GM12892 (cell line): Measurements from ENCODE around the gene UBE3A.

ENCODE experiments used
- DNase-seq: peaks from one replicate; pipeline ENCODE4 v3.0.0; 2011; ENCODE audit not compliant: insufficient read length
- FAIRE-seq: peaks from 2 replicates; lab custom pipeline; 2011; peaks lifted over from hg19 to GRCh38; lab: Jason Lieb, UNC
- POLR2A ChIP-seq: IDR thresholded peaks from 2 replicates; pipeline ENCODE4 v1.6.1; 2011; ENCODE audit warnings: low read depth, low read length, control low read depth
- POLR2AphosphoS5 ChIP-seq: IDR thresholded peaks from 2 replicates; pipeline ENCODE4 v1.6.1; 2011; ENCODE audit warnings: low read depth, low read length, control low read depth
- TAF1 ChIP-seq: IDR thresholded peaks from 2 replicates; pipeline ENCODE4 v1.6.1; 2011; ENCODE audit warnings: low read depth, mild to moderate bottlenecking, control low read depth, low read length, borderline replicate concordance

Gene UBE3A

GRCh38 chr15:25436707-25437106 lies 2.1 kb downstream of the UBE3A start:
- TF ChIP-seq POLR2A (no peak), TAF1 (no peak), POLR2AphosphoS5 (no peak)
- DNase-seq (no peak), FAIRE-seq (no peak)

- TF ChIP-seq POLR2AphosphoS5 (no peak), POLR2A (no peak), TAF1 (no peak)
- DNase-seq (no peak), FAIRE-seq (peak; percentile 30)
Measured at GRCh38 chr15:25435474-25436243, 3.2 kb downstream of the UBE3A start.

GRCh38 chr15:25433118-25433865 lies 5.5 kb downstream of the UBE3A start:
- no peak for FAIRE-seq
- TF ChIP-seq POLR2A (no peak), TAF1 (no peak), POLR2AphosphoS5 (no peak)
- no peak for DNase-seq

GRCh38 chr15:25431836-25432561 lies 6.8 kb downstream of the UBE3A start:
- FAIRE-seq: no peak
- DNase-seq: no peak

GRCh38 chr15:25427861-25428260 lies 11.0 kb downstream of the UBE3A start:
- FAIRE-seq (no peak), DNase-seq (no peak)
- no peak for TF ChIP-seq TAF1
- no peak for TF ChIP-seq POLR2A
- TF ChIP-seq POLR2AphosphoS5: no peak

More at GRCh38 chr15:25431836-25432561, 6.8 kb downstream of the UBE3A start:
- TF ChIP-seq POLR2AphosphoS5 (no peak), TAF1 (no peak), POLR2A (no peak)

- FAIRE-seq (no peak), DNase-seq (no peak)
- TF ChIP-seq POLR2AphosphoS5 (no peak), TAF1 (no peak), POLR2A (no peak)
Measured at GRCh38 chr15:25426896-25427610, 11.8 kb downstream of the UBE3A start.

- no peak for DNase-seq
- TF ChIP-seq POLR2A (no peak), POLR2AphosphoS5 (no peak), TAF1 (no peak)
- no peak for FAIRE-seq
Measured at GRCh38 chr15:25424073-25424472, 14.8 kb downstream of the UBE3A start.

- TF ChIP-seq POLR2A (no peak), TAF1 (no peak), POLR2AphosphoS5 (no peak)
- FAIRE-seq (no peak), DNase-seq (no peak)
Measured at GRCh38 chr15:25422021-25422420, 16.8 kb downstream of the UBE3A start.

GRCh38 chr15:25418202-25418601 lies 20.6 kb downstream of the UBE3A start:
- TF ChIP-seq POLR2AphosphoS5 (no peak), POLR2A (no peak), TAF1 (no peak)
- no peak for DNase-seq
- no peak for FAIRE-seq

GRCh38 chr15:25417604-25418003 lies 21.2 kb downstream of the UBE3A start:
- DNase-seq (no peak), FAIRE-seq (no peak)
- TF ChIP-seq TAF1 (no peak), POLR2AphosphoS5 (no peak), POLR2A (no peak)

- FAIRE-seq: peak; percentile 67
- TF ChIP-seq POLR2AphosphoS5 (no peak), POLR2A (no peak), TAF1 (no peak)
Measured at GRCh38 chr15:25416693-25417092, 22.1 kb downstream of the UBE3A start.

More at GRCh38 chr15:25416693-25417092, 22.1 kb downstream of the UBE3A start:
- no peak for DNase-seq
